GM21423 (cell line): ENCODE measurements around the gene EHMT1.
"Not testable (repeated sequence)": the region's sequence is repeated elsewhere in the genome, so short reads cannot be mapped to it uniquely, and the experiment has no call there.

Experiments
- ATAC-seq: cut with Tn5 transposase; IDR thresholded peaks from one replicate; pipeline ENCODE4 v1.9.1; 2021; ENCODE audit warnings: mild to moderate bottlenecking, moderate library complexity; ENCODE audit not compliant: unreplicated experiment

Gene EHMT1

DNA sequence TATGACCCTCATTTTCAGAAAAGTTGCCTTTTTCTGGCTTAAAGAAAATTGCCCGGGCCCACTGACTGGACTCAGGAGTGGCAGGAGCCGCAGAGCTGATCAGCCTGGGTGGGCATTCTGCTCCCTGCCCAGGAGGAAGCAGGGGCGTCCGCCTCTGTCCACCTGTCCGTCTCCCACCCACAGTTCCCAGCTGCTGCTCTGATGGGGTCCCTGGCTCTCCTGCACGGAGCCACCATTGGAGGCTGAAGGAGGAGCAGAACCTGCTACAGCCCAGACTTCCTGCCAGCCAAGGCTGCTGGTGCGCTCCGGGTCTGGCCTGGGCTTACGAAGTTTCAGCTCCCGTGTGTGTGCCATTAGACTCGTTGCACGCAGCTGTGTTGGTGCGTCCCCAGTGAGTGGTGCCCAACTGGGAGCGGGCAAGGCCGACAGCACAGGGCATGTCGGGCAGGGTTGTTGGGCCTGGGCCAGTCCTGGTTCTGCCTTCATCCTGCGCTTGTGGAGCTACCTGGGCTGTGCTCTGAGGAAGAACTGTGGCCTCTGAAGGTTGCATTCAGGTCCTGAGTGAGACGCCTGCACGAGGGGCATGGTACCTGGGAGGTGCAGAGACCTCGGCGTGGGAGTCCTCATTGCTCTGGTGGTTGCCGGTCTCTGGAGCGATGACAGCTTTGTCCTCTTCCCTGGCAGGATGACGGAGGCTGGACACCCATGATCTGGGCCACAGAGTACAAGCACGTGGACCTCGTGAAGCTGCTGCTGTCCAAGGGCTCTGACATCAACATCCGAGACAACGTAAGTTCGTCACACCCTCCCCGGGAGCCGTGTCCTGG lies 181.6 kb downstream of the EHMT1 start:
- ATAC-seq, result no peak

DNA sequence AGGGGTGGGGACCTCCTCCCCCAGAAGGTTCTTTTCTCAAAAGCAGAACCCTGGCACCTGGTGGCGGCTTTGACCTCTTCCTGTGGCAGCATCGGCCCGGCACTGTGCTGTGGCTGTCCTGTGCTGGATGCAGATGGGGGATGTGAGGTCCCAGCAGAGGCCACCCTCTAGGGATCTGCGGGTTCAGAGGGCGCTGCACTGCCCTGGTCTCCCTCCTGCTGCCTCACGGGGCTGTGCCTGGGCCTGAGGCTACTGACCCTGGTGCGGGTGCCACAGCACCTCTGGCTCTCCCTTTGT lies 182.2 kb downstream of the EHMT1 start:
- no peak for ATAC-seq

DNA sequence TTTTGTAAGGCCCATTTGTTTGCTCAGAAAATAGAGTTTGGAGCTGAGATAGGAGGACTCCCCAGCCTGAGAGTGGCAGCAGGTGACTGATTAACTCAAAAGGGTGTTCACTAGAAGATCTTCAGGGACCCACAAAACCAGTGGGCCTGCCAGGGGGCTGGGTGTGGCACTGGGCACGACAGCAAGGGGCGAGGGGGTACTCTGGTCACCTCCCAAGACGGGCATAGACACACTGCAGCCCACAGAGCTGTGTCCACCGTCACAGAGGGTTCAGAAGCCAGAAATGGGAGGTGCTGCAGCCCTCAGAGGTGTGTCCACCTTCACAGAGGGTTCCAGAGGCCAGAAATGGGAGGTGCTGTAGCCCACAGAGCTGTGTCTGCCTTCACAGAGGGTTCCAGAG lies 183.2 kb downstream of the EHMT1 start:
- ATAC-seq, result no peak

DNA sequence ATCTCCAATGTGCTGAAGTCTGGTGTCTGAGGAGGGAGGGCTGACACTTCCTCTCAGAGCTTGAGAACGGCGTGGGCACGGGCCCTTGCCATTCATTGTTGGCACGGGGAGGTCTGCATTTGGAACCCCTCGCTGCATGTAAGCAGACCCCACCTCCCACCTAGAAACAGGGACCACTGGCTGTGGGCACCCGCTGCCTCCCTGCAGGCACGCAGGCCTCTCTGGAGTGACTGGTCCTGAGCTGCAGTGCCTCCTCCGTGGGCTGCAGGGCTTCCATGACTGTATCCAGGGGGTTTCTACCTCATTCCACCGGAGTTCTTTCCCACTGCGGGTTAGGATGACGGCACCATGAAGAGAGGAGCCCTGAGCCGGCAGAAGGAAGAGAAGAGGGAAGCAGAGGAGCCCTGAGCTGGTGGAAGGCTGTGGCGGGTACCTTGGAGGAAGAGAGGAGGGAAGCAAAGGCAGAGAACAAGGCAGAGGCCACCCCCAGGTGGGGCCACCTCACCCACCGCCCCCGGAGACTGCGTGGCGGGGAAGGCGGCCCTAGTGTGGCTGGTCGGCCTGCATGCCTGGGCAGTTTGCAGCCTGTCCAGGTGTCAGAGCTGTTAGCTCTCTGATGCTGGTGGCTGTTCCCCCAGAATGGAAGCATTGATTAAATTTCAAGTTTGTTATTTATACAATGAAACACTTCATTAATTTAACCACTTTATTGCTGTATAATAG lies 183.9 kb downstream of the EHMT1 start:
- no peak for ATAC-seq

DNA sequence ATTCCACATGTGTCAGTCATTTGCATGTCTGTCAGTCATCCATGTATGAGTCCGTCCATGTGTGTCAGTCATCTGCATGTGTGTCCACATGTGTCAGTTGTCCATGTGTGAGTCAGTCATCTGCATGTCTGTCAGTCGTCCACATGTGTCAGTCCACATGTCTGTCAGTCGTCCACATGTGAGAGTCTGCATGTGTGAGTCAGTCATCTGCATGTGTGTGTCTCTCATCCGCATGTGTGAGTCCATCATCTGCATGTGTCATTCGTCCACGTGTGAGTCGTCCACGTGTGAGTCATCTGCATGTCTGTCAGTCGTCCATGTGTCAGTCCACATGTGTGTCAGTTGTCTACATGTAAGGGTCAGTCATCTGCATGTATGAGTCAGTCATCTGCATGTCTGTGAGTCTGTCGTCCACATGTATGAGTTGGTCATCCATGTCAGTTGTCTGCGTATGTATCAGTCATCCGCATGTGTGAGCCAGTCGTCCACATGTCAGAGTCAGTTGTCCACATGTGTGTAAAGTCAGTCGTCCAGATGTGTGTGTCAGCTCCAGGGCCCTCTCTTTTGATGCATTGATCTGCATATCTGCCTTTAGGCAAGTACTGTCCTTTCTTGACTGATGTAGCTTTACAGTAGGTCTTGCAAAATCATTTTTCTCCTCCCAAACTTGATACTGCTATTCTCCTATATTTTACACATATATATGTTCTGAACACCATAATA lies 186.3 kb downstream of the EHMT1 start:
- ATAC-seq, result no peak

DNA sequence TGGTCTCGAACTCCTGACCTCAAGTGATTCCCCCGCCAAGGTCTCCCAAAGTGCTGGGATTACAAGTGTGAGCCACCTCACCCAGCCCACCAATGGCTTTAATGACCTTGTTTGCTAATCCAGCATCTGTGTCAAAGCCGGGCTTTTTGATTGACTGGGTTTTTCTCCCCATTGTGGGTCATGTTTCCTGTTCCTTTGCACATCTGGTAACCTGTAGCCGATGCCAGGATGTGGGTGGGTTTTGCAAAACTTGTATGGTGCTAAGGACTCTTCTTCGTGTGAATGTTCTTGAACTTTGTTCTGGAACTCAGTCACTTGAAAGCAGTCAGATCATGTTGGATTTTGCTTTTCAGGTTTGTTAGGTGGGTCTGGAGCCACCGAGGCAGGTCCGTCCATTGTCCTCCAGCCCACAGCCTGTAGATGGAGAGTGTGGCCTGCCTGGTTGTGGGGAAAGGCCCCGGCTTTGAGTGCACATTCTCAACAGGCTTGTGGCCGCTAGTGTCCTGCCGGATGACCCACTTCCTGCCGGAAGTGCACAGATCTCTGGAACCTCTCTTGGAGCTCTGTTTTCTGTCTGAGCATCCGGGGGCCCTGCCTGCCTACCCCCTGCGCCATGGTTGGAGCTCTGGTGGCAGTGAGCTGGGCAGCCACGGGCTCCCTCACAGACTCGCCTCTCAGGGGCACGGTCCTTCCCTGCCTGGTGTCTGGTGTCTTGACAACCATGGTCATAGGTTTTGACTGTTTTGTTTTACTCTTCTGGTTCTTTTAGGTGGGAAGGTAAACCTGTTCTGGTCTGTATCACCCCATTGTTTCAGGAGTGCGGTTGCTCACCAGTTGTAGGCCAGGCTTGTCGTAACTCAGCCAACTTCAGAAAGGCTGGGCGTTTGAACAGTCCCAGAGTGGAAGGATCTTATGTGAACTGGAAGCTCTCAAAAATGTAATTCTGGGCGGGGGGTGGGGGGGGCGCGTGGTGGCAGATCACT lies 189.2 kb downstream of the EHMT1 start:
- no peak for ATAC-seq

DNA sequence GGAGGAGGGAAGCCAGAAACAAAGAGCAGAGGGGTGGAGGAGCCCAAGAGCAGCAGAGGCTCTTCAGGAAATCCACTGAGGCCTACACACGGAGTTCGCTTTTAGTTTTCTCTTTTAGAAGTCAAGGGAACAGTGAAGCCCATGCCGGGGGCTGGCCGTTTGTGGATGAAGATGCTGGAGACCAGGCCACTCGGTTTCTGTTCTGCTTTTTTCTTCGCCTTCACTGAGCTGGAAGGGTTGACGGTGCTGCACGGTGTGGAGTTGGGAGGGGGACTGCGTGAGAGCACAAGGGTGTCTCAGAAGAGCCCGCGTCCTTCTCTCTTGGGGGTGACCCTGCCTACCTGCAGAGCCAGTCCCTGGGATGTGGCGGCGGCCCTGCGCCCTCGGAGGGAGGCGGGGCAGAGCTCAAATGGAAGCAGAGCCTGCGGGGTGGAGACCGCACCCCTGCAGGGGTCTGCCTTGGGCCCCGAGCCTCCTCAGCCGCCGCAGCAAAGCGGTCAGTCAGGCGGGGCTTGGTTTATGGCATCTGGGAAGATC lies 190.3 kb downstream of the EHMT1 start:
- peak; percentile 68 for ATAC-seq

DNA sequence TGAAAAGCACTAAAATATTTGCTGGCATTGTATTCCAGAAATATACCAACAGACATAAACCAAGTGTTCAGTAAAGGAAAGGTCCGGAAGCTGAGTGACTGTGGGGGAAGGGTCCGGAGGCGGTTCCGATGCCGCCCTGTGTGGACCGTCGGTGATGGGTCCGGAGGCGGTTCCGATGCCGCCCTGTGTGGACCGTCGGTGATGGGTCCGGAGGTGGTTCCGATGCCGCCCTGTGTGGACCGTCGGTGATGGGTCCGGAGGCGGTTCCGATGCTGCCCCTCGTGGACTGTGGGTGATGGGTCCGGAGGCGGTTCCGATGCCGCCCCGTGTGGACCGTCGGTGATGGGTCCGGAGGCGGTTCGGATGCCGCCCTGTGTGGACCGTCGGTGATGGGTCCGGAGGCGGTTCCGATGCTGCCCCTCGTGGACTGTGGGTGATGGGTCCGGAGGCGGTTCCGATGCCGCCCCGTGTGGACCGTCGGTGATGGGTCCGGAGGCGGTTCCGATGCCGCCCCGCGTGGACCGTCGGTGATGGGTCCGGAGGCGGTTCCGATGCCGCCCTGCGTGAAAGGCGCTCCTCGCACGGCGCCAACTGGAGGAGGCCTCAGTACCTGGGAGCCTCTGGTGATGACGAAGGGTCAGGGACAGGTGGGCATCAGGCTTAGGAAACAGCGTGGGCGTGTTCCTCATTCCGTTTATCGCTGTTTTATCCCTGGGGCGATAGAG lies 191.1 kb downstream of the EHMT1 start:
- ATAC-seq, result not testable (repeated sequence)

DNA sequence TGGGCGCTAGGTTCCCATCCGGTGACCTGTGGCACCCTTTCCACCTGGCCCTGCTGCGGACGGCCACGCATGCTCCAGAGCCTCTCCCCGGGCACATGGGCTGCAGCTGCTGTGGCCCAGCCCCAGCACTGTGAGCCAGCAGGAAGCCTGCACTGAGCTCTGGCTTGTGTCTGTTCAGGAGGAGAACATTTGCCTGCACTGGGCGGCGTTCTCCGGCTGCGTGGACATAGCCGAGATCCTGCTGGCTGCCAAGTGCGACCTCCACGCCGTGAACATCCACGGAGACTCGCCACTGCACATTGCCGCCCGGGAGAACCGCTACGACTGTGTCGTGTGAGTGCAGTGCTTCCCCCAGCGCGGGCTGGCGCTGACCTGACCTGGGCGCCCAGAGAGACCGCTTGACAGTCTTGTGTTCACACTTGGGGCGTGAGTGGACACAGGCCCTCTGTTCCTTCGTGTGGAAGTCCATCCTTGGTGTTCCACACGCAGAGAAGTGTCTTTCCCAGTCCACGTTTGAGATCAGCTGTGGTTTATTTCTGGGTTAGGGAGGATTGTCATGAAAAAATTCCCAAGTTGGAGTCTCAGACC lies 192.6 kb downstream of the EHMT1 start:
- no peak for ATAC-seq

DNA sequence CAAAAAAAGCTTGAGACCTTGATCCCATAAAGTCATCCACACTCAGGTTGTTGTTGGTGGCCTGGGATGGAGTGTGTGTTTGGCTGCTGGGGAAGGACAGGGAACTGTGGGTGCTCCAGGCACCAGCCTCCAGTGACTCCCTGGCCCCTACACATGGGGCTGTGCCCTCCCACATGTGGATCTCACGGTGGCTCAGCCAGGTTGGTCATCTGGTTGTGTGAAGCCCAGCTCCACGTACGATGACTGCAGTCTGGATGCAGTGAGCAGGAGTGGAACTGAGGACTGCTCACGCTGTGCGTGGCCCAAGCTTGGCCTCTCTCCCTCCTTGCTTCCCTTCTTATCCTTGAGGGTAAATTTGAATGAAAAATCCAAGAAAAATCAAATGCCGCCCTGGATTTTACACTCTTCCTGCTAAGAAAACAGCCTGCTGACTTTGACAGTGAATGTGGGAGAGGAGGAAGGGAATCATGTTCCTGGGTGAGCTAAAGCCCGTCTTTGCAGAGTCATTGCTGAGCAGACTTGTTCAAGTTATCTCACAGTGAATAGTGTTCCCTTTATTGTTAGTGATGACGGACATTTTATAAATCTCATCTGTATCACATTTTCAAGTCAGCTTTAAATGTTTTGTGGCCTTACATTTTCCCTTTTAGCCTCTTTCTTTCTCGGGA lies 193.7 kb downstream of the EHMT1 start:
- no peak for ATAC-seq

DNA sequence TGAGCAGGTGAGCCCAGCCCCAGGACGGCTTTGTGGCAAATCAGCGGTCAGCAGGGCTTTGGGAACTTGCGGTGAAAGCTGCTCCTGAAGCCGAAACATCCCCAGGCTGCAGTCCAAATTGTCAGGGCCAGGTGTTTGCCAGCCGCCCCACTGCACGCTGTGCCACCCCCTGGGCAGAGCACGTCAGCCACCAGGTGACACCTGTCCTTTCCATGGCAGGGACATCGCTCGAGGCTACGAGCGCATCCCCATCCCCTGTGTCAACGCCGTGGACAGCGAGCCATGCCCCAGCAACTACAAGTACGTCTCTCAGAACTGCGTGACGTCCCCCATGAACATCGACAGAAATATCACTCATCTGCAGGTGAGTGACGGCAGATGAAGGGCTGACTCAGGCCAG lies 194.4 kb downstream of the EHMT1 start:
- ATAC-seq, result no peak

DNA sequence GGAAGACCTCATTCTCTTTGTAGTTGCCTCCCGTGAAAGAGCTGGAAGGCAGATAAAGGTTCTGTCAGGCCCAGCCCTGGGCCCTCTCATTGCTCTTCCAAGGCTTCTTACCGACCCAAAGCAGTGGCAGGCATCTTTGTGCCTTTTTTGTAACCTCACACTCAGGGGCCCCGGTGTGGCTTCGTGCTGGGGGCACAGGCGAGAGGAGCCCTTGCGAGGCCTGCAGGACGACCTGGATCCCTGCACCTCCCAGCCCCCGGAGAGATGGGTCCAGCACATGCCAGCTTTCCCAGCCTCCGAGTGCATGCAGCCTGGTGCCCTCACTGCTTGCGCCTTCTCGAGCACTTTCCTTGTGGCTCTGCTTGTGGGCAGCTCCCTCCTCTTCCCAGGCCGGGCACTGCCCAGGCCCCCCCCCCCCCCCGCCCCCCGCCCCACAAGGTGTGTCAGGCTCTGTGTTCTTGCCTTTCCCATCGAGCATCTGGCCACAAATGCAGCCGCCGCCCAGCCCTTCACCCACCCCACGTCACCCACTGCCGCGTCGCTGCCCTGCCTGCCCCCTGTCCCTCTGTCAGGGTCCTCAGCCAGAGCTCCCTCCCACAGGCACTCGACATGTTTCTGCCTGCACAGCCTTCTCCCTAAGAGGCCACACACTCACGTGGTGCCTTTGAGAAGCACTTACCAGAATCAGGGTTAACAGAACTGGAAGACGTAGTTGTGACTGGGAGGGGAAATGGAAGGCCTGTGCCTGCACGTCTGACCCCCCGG lies 195.0 kb downstream of the EHMT1 start:
- ATAC-seq, result no peak

DNA sequence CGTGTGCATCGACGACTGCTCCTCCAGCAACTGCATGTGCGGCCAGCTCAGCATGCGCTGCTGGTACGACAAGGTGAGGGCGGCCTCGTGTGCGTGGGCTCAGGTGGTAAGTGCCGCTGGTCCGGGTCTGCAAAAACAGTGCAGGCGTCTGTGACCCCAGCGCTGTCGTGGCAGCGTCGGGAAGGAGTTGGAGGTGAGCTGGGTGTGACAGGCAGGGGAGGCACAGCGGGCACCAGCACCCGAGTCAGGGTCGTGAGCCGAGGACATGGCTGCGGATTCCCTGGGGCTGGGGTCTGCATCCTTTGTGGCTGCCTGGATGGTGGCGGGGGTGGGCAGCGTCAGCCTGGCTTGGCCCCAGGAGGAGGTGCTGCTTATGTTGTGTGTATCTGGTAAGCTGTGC lies 195.6 kb downstream of the EHMT1 start:
- no peak for ATAC-seq

DNA sequence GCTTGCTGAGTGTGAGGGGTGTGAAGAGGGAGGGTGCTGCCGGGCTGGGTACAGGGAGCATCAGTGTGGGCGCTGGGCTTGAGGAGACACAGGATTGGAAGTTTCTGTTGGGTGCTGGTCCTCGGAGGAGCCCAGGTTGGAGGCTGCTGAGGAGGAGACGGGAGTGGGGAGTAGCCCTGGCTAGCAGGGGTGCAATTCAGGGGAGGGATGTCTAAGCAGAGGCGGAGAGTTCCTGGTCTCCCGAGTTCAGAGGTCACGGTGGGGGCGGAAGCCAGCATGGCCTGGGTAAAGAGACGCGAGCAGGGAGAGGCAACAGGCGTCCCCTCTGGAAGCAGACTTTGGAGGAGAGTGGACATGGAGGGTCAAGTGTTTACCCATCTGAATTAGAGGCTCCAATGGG lies 196.0 kb downstream of the EHMT1 start:
- ATAC-seq, result no peak

DNA sequence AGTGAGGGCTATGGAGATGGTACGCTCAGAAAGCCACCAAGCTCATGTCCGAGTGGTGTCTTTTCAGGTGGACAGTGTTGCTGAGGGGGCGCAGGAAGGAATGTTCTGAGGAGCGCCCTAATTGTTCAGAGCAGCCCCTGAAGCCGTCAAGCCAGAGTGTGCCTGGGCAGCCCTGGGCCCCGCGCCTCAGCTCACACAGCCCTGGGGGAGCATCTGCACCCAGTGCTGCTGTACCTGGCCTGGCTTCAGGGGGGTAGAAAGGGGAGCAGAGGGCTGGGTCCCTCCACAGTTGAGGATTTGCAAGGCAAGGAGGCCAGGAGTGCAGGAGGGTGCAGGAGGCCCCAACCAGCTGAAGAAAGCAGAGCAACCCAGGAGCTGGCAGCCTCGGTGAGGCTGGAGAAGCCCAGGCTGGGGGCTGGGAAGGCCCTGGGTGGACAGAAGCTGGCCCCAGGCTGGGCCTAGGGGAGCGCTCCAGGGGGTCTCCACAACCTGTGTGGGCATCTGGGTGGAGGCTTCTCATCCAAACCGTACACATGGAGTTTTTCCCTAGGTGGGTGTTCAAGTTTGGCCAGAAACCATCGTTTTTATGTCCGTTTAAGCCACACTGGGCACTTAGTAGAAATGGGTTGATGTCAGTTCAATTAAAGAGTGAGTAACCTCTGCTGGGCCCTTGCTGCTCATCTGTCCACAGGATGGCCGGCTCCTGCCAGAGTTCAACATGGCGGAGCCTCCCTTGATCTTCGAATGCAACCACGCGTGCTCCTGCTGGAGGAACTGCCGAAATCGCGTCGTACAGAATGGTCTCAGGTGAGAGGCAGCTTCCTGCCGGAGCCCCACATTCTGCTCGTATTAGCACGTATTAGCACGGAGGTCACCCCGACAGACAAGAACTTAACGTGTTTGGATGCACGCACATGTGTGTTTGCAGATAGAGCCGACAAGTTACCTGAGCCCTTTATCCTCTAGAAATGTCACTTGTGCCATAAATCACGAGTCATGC lies 196.8 kb downstream of the EHMT1 start:
- ATAC-seq, result no peak

DNA sequence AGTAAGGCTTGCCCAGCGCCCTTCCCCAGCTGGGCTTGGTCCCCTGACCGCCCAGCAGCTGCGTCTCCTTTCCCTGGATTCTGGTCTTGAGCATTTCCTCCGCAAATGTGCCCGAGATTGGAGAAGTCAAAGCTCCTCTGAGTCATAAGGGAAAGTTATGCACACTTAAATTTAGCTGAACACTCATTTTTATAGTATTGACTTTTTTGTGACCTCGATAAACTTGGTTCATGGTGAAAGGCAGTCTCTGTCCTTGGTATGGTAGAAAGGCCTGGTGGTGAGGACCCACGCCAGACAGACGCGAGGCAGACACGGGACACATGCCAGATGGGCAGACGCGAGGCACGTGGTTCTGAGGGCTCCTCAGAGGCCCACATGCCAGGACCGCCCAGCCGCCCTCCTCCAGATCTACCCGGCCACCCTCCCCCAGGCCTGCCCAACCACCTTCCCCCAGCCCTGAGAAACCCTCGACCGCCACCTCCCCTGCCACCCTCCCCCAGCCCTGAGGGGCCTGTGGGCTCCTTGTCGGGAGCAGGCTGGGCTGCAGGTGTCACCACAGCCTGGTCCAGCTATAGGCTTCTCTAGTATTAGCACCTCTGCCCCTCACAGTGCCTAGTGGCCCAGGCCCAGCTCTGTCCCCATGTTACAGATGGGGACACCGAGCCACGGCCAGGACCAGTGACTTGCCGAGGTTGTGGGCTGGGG lies 197.9 kb downstream of the EHMT1 start:
- ATAC-seq, result no peak
